ENCODE results near the gene ZNF660.
A peak's percentile ranks its signal among the peaks of the same experiment; 100 is the strongest.

Gene ZNF660

DNA sequence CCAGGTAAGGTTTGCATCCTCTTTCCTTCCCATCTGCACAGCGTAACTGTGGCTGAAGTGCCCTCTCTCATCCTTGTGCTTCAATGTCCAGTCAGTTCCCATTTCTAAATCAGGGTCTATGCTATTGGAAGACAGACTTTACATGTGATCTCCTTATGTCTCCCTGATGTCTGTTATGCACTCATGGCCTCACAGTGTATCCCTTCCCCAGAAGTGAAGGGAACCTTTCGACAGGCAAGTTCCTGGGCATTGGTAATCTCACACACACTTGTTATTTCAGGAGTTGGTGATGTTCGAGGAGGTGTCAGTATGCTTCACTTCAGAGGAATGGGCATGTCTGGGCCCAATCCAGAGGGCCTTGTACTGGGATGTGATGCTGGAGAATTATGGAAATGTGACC is 47.4 kb downstream of the ZNF660 start:
- DNase-seq (ENCODE audit: low spot score), result no peak

DNA sequence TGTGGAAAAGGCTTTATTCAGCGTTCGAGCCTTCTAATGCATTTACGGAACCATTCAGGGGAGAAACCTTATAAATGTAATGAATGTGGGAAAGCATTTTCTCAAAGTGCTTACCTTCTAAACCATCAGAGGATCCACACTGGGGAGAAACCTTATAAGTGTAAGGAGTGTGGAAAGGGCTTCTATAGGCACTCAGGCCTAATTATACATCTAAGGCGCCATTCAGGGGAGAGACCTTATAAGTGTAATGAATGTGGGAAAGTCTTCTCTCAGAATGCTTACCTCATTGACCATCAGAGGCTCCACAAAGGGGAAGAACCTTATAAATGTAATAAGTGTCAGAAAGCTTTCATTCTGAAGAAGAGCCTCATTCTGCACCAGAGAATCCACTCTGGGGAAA is 57.6 kb downstream of the ZNF660 start:
- DNase-seq (ENCODE audit: low spot score), result no peak

DNA sequence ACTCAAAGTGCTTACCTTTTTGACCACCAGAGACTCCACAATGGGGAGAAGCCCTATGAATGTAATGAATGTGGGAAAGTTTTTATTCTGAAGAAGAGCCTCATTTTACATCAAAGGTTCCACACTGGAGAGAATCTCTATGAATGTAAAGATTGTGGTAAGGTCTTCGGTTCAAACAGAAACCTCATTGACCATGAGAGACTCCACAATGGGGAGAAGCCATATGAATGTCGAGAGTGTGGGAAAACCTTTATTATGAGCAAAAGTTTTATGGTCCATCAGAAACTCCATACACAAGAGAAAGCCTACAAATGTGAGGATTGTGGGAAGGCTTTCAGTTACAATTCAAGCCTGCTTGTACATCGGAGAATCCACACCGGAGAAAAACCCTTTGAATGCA is 58.3 kb downstream of the ZNF660 start:
- no peak for DNase-seq (ENCODE audit: low spot score)

DNA sequence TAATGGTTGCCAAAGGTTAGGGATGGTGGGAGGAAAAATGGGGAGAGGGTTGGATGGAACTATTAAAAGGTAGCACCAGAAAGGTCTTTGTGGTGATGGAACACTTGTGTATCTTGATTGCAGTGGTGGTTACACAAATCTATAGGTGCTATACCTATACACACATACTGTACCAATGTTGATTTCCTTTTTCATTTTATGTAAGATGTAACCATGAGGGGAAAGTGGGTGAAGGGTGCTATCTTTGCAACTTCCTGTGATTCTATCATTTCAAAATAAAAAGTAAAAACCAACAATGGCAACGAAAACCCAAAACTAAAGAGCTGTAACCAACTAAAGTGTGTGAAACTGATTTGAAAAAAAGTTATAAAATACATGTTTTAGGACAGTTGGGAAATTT is 63.0 kb downstream of the ZNF660 start:
- DNase-seq (ENCODE audit: low spot score), result peak; percentile 4

DNA sequence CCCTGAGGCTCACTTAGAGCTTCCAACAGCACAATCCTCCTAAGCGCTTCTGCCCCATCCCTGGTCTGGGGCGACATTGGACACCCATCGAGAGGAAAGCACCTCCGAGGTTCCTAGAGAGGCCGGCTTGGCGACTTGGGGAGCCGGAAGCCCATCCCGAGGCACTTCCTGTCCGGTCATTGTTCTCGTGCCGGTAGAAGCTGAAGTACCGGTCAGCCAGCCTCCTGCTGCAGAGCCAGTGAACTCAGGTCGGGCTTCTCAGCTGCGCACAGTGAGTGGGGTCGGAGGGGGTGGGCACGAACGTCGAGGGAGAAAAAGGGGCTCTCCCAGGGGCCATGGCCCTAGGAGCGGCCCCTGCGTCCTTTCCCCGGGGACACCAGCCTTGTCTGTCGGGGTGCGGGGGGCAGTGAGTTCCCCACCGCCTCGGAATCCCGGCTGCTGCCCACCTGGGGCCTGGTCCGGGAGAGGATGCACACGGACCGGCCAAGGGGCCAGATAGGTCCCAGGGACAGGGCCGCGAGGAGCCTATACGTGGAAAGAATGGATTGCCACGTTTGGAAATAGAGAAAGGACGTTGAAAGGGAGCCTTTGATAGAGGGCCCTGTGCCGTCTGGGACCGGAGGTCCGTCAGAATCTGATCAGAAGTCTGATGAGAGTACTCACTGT is 63.9 kb downstream of the ZNF660 start, which contains the start of gene ZNF35:
ZNF35 (plus strand) TSS at position 169 of the 666 bp plus-strand sequence. CDS start 2,336 bp downstream, outside the sequence.
- DNase-seq (ENCODE audit: low spot score), result peak; percentile 69

Measured in NAMALWA (cell line).